ENCODE data around the gene NPR1. TPM values are rescaled to one million over a fixed set of nuclear protein-coding genes. Genes with fewer than 3 reads are reported as not detected.
A peak's percentile ranks its signal among the peaks of the same experiment; 100 is the strongest.
"Not testable (repeated sequence)": the region's sequence is repeated elsewhere in the genome, so short reads cannot be mapped to it uniquely, and the experiment has no call there.

NPR1 gene
- polyA plus RNA-seq, 1 donor from 2014 or later: 0.45 TPM

DNA sequence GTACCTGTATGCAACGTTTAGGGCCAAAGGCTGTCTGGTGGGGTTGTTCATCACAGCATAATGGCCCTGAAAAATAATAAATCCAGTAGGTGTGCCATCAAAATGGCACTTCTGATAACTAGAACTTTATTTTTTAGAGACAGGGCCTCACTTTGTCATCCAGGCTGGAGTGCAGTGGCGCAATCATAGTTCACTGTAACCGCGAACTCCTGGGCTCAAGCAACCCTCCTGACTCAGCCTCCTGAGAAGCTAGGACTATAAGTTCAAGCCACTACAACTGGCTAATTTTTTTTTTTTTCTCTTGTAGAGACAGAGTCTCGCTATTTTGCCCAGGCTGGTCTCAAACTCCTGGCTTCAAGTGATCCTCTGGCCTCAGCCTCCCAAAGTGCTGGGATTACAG lies 15.3 kb upstream of the NPR1 start:
- Histone ChIP-seq H3K36me3 (ENCODE audit: insufficient read depth, low read length) (peaks cover 10% of the 10 kb centered on the region), H3K79me2 (replicated peaks; ENCODE audit: insufficient read depth, low read length) (peaks cover 19% of the 10 kb centered on the region), H3K27ac (ENCODE audit: low read length) (no peak overlapping the region), H3K9me2 (ENCODE audit: insufficient read depth, low read length) (no peaks in the 10 kb centered on the region), H2AFZ (ENCODE audit: low read depth, low read length) (no peak overlapping the region), H3K9ac (ENCODE audit: low read length) (no peak overlapping the region), H3K4me2 (ENCODE audit: low read length) (no peak overlapping the region), H3F3A (ENCODE audit: insufficient read depth, low read length, poor library complexity, severe bottlenecking) (peaks cover 3% of the 10 kb centered on the region), H3K27me3 (ENCODE audit: insufficient read depth, low read depth, low read length) (no peaks in the 10 kb centered on the region), H3K4me3 (ENCODE audit: low read length) (no peak overlapping the region), H4K20me1 (ENCODE audit: insufficient read depth) (no peaks in the 10 kb centered on the region), H3K9me3 (ENCODE audit: low read length) (no peaks in the 10 kb centered on the region)
- TF ChIP-seq REST (IDR thresholded peaks at IDR 0.05; ENCODE audit: borderline replicate concordance): no peak
- TF ChIP-seq MXI1 (conservative IDR thresholded peaks at IDR 0.05; ENCODE audit: poor library complexity, severe bottlenecking): no peak
- TF ChIP-seq CTCF (IDR thresholded peaks at IDR 0.05; ENCODE audit: poor library complexity, severe bottlenecking): no peak
- TF ChIP-seq SMC3 (conservative IDR thresholded peaks at IDR 0.05; ENCODE audit: poor library complexity): no peak
- no peak for TF ChIP-seq TAF1 (IDR thresholded peaks at IDR 0.05; ENCODE audit: low read depth)
- TF ChIP-seq EZH2 (IDR thresholded peaks at IDR 0.05; ENCODE audit: borderline replicate concordance, insufficient read depth, low read length, poor library complexity, severe bottlenecking): no peak
- no peak for TF ChIP-seq EP300 (conservative IDR thresholded peaks at IDR 0.05; ENCODE audit: poor library complexity, severe bottlenecking)
- no peak for TF ChIP-seq POLR2AphosphoS5 (IDR thresholded peaks at IDR 0.05)

- Histone ChIP-seq H3K9me2 (ENCODE audit: insufficient read depth, low read length) (no peaks in the 10 kb centered on the region), H3K4me3 (ENCODE audit: low read length) (no peak overlapping the region), H3K9ac (ENCODE audit: low read length) (no peak overlapping the region), H3K36me3 (ENCODE audit: insufficient read depth, low read length) (peaks cover 20% of the 10 kb centered on the region), H3K79me2 (replicated peaks; ENCODE audit: insufficient read depth, low read length) (peaks cover 30% of the 10 kb centered on the region), H3K27me3 (ENCODE audit: insufficient read depth, low read depth, low read length) (no peaks in the 10 kb centered on the region), H2AFZ (ENCODE audit: low read depth, low read length) (no peak overlapping the region), H3K27ac (ENCODE audit: low read length) (no peak overlapping the region), H4K20me1 (ENCODE audit: insufficient read depth) (no peaks in the 10 kb centered on the region), H3F3A (ENCODE audit: insufficient read depth, low read length, poor library complexity, severe bottlenecking) (peaks cover 3% of the 10 kb centered on the region), H3K9me3 (ENCODE audit: low read length) (no peaks in the 10 kb centered on the region), H3K4me2 (ENCODE audit: low read length) (no peak overlapping the region)
- TF ChIP-seq EZH2 (IDR thresholded peaks at IDR 0.05; ENCODE audit: borderline replicate concordance, insufficient read depth, low read length, poor library complexity, severe bottlenecking): no peak
- TF ChIP-seq MXI1 (conservative IDR thresholded peaks at IDR 0.05; ENCODE audit: poor library complexity, severe bottlenecking): no peak
- no peak for TF ChIP-seq CTCF (IDR thresholded peaks at IDR 0.05; ENCODE audit: poor library complexity, severe bottlenecking)
- TF ChIP-seq RAD21 (conservative IDR thresholded peaks at IDR 0.05): no peak
- TF ChIP-seq EP300 (conservative IDR thresholded peaks at IDR 0.05; ENCODE audit: poor library complexity, severe bottlenecking): no peak
- TF ChIP-seq TAF1 (IDR thresholded peaks at IDR 0.05; ENCODE audit: low read depth): no peak
Measured at GRCh38 chr1:153667439-153667838, 11.0 kb upstream of the NPR1 start.

DNA sequence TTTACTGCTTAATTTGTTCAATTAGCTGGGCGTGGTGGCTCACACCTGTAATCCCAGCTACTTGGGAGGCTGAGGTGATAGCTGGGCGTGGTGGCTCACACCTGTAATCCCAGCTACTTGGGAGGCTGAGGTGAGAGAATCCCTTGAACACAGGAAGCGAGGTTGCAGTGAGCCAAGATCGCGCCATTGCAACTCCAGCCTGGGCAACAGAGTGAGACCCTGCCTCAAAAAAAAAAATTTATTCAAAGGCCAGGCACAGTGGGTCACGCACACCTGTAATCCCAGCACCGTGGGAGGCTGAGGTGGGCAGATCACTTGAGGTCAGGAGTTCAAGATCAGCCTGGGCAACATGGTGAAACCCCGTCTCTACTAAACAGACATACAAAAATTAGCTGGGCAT lies 9.8 kb upstream of the NPR1 start:
- not testable (repeated sequence) for H4K20me1 ChIP-seq (ENCODE audit: insufficient read depth); H3K4me2 ChIP-seq (ENCODE audit: low read length); H3F3A ChIP-seq (ENCODE audit: insufficient read depth, low read length, poor library complexity, severe bottlenecking); H3K9me3 ChIP-seq (ENCODE audit: low read length); H2AFZ ChIP-seq (ENCODE audit: low read depth, low read length); H3K27me3 ChIP-seq (ENCODE audit: insufficient read depth, low read depth, low read length); H3K9ac ChIP-seq (ENCODE audit: low read length); H3K9me2 ChIP-seq (ENCODE audit: insufficient read depth, low read length); H3K27ac ChIP-seq (ENCODE audit: low read length)
- peak overlapping the region; percentile 85 for H3K4me3 ChIP-seq (ENCODE audit: low read length)
- peaks cover 20% of the 10 kb centered on the region for H3K36me3 ChIP-seq (ENCODE audit: insufficient read depth, low read length)
- peaks cover 30% of the 10 kb centered on the region for H3K79me2 ChIP-seq (replicated peaks; ENCODE audit: insufficient read depth, low read length)

Data from neural cell (in vitro differentiated cells).